ENCODE data around the gene MSL3.

MSL3 gene

GRCh38 chrX:11786862-11787261 lies 28.8 kb downstream of the MSL3 start:
- Histone ChIP-seq H3K9me3 (ENCODE audit: control insufficient read depth, insufficient read depth, low read depth, low read length) (no peaks in the 10 kb centered on the region), H3K4me1 (ENCODE audit: control insufficient read depth, insufficient read depth, low read length) (peaks cover 3% of the 10 kb centered on the region), H3K36me3 (ENCODE audit: control insufficient read depth in 2 of 2, insufficient read depth in 1 of 2, low read length in 2 of 2) (no peaks in the 10 kb centered on the region), H3K27ac (ENCODE audit: extremely low read depth, low read depth, low read length) (no peak overlapping the region), H3K4me3 (ENCODE audit: low read depth, low read length) (no peak overlapping the region)
- TF ChIP-seq ZNF354C (tag by site-specific recombination; IDR thresholded peaks at IDR 0.05; ENCODE audit: borderline replicate concordance, low read depth) (no peak), ZXDB (tag by site-specific recombination; IDR thresholded peaks at IDR 0.05) (no peak), PRDM2 (tag by site-specific recombination; IDR thresholded peaks at IDR 0.05; ENCODE audit: borderline replicate concordance) (no peak), ZNF148 (tag by site-specific recombination; IDR thresholded peaks at IDR 0.05; ENCODE audit: borderline replicate concordance) (no peak), ZNF571 (tag by site-specific recombination; IDR thresholded peaks at IDR 0.05) (no peak), RBAK (tag by site-specific recombination; IDR thresholded peaks at IDR 0.05) (no peak), HIC1 (tag by site-specific recombination; IDR thresholded peaks at IDR 0.05) (no peak), ZNF549 (tag by site-specific recombination; IDR thresholded peaks at IDR 0.05) (no peak), ZNF785 (tag by site-specific recombination; IDR thresholded peaks at IDR 0.05) (no peak), ZNF544 (tag by site-specific recombination; IDR thresholded peaks at IDR 0.05) (no peak), BCL6B (tag by site-specific recombination; IDR thresholded peaks at IDR 0.05) (no peak), ZBTB20 (tag by site-specific recombination; IDR thresholded peaks at IDR 0.05) (no peak), HOXD13 (CRISPR knock-in tag; IDR thresholded peaks at IDR 0.05; ENCODE audit: borderline replicate concordance) (no peak), MYNN (tag by site-specific recombination; IDR thresholded peaks at IDR 0.05; ENCODE audit: borderline replicate concordance) (no peak), PRDM10 (tag by site-specific recombination; IDR thresholded peaks at IDR 0.05) (no peak)
- CTCF ChIA-PET = interaction anchor here (0.6 to 1.6 kb wide), 8 partner anchors 8 to 1333 kb away, joined by 3 to 6 read pairs (median 3); no protein-coding TSS in a partner anchor
- POLR2A ChIA-PET = no interaction called here
